NCI-H1048 (cell line): Measurements from ENCODE around the gene UGT2A3.

Experiments
- DNase-seq: peaks from one replicate; lab custom pipeline; 2025; lab: John Stamatoyannopoulos, UW

UGT2A3 gene

GRCh38 chr4:68912807-68913206 is 38.8 kb downstream of the UGT2A3 start:
- DNase-seq = no peak

- no peak for DNase-seq
These were observed 42.2 kb downstream of the UGT2A3 start for GRCh38 chr4:68909385-68909784.

GRCh38 chr4:68907788-68908700 is 43.6 kb downstream of the UGT2A3 start:
- DNase-seq = no peak

DNA sequence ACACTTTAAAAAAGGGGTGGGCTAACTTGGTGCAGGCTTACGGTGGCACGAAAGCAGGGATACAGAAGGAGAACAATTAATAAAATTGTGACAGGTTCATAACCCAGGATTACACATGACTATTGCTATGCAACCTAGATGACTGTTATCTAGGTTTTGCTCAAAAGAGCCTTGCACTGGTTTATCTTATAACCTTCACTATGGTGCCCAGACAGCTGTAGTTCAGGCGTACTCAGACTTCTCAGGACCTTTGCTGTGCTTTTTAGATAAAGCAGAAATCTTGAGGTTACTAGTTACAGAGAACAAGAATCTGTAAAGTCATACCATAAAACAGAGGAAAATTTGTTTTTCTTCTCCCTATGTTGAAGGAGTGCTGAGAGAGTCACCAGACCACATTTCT is 44.4 kb downstream of the UGT2A3 start:
- DNase-seq = no peak

DNA sequence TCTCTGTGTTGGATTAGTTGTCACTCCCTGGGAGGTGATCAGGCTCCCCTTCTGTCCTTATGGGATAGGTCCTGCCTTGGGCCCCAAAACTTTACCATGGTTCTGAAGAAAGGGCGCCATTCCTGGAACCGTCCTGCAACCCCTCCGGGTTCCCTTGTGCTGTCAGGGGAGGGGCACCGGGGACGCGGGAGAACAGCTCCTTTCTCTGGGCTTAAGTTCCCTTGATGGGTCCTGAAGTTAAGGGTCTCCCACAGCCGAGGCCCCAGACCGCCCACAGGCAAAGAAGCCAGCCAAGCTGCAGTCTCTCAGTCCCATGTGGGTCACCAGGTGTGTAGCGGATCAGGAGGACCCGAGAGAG is 44.8 kb downstream of the UGT2A3 start:
- no peak for DNase-seq

GRCh38 chr4:68905939-68906779 is 45.4 kb downstream of the UGT2A3 start:
- no peak for DNase-seq

- DNase-seq = no peak
These were observed 46.0 kb downstream of the UGT2A3 start for GRCh38 chr4:68905598-68905938.

DNA sequence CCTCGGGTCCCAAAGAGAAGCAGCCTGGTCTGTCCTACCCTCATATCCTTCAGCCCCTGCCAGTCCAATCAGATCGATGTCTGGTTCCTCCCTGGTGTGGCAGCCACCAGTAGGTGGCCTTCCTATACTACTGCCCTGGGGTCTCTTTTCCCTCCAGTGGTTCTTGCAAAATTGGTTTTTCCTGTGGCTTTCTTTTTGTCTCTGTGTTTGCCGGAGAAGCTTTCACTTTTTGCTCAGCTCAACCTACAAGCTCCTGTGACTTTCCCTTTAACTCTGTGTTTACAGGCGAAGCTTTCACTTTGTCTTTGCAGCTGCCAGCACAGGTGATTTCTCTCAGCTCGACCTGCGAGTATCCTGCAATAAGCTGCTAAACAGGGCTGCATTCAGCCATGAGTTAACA is 46.8 kb downstream of the UGT2A3 start:
- DNase-seq = no peak

- DNase-seq = no peak
These were observed 54.9 kb downstream of the UGT2A3 start for GRCh38 chr4:68896749-68897148.

- DNase-seq = no peak
These were observed 55.9 kb downstream of the UGT2A3 start for GRCh38 chr4:68895561-68896198.

DNA sequence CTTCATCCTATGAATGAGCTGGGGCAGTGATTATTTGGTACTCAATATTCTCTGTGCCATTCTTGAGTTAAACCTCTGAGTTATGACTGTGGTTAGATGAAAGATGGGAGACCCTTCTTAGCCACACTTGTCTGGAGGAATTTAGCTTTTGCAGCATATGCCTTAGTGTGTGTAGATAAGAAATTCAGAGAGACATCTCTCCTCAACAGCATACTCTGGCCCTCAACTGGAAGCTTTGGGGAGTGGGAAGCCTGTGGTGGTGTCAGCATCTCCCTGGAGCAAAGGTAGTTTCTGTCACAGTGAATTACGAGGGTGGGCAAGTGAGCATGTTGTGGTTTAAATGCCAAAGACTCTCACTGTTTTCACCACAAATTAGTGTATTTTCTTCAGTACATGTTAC is 58.7 kb downstream of the UGT2A3 start:
- DNase-seq = no peak

DNA sequence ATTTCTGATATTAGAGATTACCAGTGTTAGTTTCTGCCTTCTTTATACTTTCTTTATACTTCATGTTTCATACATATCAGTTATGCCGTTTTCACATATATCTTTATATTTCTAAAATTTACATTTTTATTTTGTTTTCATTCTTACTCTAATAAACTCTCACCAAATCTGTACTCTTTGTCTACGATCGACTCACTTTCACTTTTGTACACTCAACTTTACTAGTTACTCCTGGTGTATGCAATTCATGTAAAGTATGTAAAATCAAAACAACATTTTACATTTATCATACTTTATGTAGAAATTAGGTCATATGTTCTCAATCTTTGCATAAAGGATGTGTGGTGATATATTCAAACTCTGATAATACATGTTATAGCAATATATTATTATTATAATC is 59.9 kb downstream of the UGT2A3 start:
- DNase-seq = no peak

- DNase-seq = no peak
These were observed 66.1 kb downstream of the UGT2A3 start for GRCh38 chr4:68885545-68885944.

DNA sequence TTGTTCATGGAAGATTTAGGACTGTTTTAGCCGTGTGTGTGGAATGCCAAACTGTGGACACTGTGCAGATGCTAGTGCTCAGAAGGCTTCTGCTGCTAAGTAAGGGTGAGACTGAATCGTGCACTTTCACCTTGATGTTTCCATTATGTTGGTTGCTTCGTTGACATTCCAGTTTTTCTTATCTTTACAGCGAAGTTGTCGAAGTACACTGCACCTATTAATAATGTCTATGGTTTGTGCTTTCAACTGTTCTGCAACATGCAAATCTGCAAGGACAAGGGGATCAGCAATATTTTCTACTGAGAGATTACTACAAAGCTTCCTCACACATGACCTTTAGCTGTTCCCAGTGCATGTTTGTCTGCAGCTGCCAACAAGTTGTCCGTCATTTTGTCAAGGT is 67.7 kb downstream of the UGT2A3 start:
- DNase-seq = no peak
